PC-9 (cell line): ENCODE data around the gene SLC48A1.

Source experiments
- EZH2 ChIP-seq: fragments of 200-600 bp; sonication (generic); IDR thresholded peaks from 2 replicates; pipeline ENCODE4 v1.8.0; 2017; ENCODE audit warnings: antibody characterized with exemption, low read depth
- TF ChIP-seq, protein P1 (sequence below): fragments of 200-600 bp; sonication (generic); conservative IDR thresholded peaks from 2 replicates; pipeline ENCODE4 v1.6.1; 2017; ENCODE audit warnings: mixed run types, antibody characterized with exemption, mild to moderate bottlenecking, moderate library complexity

DNA sequence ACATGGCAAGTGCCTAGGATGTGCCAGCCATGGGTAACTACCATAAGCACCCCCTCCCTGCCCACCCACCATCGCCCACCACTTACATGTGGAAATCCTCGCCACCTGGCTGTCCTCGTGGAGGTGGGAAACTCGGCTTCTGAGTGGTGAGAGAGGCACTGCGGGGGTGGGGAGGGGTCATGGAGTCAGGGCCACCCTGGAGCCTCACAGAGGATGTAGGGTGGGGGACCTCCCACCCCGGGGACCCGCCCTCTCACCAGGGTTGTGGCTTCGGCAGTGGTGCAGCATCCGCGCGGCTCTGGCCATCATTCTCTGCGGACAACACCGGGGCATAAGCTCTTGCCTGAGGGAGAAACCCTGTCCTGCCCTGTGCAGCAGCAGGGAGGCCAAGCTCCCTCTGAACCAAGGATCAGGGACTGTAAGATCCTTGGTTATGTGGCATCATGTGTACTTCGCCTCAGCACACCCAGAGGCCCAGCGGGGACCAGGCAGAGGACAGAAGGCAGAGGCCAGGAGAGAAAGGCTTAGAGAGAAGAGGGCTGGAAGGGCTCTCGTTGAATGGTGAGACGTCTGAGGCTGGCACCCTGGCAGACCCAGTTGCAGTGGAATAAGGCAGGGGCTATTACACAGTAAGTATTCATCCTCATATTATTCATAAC is 35.0 kb upstream of the SLC48A1 start:
- no peak for TF ChIP-seq EZH2
- TF ChIP-seq, protein P1, sequence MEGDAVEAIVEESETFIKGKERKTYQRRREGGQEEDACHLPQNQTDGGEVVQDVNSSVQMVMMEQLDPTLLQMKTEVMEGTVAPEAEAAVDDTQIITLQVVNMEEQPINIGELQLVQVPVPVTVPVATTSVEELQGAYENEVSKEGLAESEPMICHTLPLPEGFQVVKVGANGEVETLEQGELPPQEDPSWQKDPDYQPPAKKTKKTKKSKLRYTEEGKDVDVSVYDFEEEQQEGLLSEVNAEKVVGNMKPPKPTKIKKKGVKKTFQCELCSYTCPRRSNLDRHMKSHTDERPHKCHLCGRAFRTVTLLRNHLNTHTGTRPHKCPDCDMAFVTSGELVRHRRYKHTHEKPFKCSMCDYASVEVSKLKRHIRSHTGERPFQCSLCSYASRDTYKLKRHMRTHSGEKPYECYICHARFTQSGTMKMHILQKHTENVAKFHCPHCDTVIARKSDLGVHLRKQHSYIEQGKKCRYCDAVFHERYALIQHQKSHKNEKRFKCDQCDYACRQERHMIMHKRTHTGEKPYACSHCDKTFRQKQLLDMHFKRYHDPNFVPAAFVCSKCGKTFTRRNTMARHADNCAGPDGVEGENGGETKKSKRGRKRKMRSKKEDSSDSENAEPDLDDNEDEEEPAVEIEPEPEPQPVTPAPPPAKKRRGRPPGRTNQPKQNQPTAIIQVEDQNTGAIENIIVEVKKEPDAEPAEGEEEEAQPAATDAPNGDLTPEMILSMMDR, result no peak
